ENCODE data around the gene FAM81B.

FAM81B gene

GRCh38 chr5:95424526-95424925 lies 33.4 kb downstream of the FAM81B start:
- Mint-ChIP-seq H3K27ac (no peak overlapping the region), H3K36me3 (ENCODE audit: low read depth) (no peaks in the 10 kb centered on the region), H3K4me1 (ENCODE audit: low read depth) (no peaks in the 10 kb centered on the region), H3K27me3 (peaks cover 7% of the 10 kb centered on the region), H3K4me3 (no peak overlapping the region), H3K9me3 (peaks cover 4% of the 10 kb centered on the region)

DNA sequence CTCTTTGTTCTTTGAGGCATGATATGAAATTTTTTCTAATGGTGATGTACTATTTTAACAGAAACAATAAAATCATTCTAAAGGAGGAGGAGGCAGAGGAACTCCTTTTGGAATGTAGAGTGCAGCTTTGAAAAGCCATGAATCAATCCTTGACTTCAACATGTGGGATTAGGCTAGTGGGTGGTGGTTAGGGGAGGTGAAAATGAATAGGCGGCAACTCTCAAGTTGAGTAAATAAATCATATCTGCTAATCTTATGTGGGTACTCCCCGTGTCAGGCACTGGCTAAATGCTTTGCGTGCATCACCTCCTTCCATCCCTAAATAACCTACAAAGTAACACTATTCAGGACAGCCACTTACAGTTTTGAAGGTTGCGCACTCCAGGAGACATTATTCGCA lies 35.1 kb downstream of the FAM81B start:
- Mint-ChIP-seq H3K4me3 (no peak overlapping the region), H3K36me3 (ENCODE audit: low read depth) (no peaks in the 10 kb centered on the region), H3K27me3 (peaks cover 7% of the 10 kb centered on the region), H3K27ac (no peak overlapping the region), H3K9me3 (peaks cover 4% of the 10 kb centered on the region), H3K4me1 (ENCODE audit: low read depth) (no peaks in the 10 kb centered on the region)

- Mint-ChIP-seq H3K27me3 (no peaks in the 10 kb centered on the region), H3K27ac (no peak overlapping the region), H3K36me3 (ENCODE audit: low read depth) (no peaks in the 10 kb centered on the region), H3K4me3 (no peak overlapping the region), H3K9me3 (peaks cover 4% of the 10 kb centered on the region), H3K4me1 (ENCODE audit: low read depth) (no peaks in the 10 kb centered on the region)
These were observed 41.6 kb downstream of the FAM81B start for GRCh38 chr5:95432779-95433178.

- H3K9me3 Mint-ChIP-seq = peaks cover 3% of the 10 kb centered on the region
- H3K27ac Mint-ChIP-seq = no peak overlapping the region
- H3K4me3 Mint-ChIP-seq = no peak overlapping the region
- no peaks in the 10 kb centered on the region for H3K36me3 Mint-ChIP-seq (ENCODE audit: low read depth)
- no peaks in the 10 kb centered on the region for H3K4me1 Mint-ChIP-seq (ENCODE audit: low read depth)
- peaks cover 12% of the 10 kb centered on the region for H3K27me3 Mint-ChIP-seq
These were observed 48.8 kb downstream of the FAM81B start for GRCh38 chr5:95439801-95440493.

GRCh38 chr5:95440825-95441224 lies 49.7 kb downstream of the FAM81B start:
- Mint-ChIP-seq H3K27ac (no peak overlapping the region), H3K9me3 (peaks cover 3% of the 10 kb centered on the region), H3K36me3 (ENCODE audit: low read depth) (no peaks in the 10 kb centered on the region), H3K27me3 (peaks cover 12% of the 10 kb centered on the region), H3K4me3 (no peak overlapping the region), H3K4me1 (ENCODE audit: low read depth) (no peaks in the 10 kb centered on the region)

GRCh38 chr5:95441636-95442035 lies 50.5 kb downstream of the FAM81B start:
- Mint-ChIP-seq H3K27ac (no peak overlapping the region), H3K4me1 (ENCODE audit: low read depth) (no peaks in the 10 kb centered on the region), H3K4me3 (no peak overlapping the region), H3K36me3 (ENCODE audit: low read depth) (no peaks in the 10 kb centered on the region), H3K27me3 (peaks cover 12% of the 10 kb centered on the region), H3K9me3 (peaks cover 3% of the 10 kb centered on the region)

DNA sequence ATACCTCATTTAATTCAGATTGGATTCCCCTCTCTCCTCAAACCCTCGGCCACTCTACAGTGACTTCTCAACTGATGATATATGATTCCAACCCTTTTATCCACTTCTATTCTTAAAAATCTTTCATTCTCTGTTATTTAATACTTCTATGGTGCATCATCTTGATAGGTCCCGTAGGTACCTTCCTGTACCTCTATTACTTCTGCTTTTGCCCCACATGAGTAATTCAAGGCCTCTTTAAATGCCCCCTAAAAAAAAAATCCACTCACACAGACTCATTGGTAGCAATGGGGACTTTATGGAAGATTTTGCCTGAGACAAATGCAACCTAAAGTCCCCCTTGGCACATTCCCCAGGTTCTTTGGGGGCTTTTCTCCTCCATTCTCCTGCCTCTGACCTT lies 54.3 kb downstream of the FAM81B start:
- no peaks in the 10 kb centered on the region for H3K4me1 Mint-ChIP-seq (ENCODE audit: low read depth)
- H3K36me3 Mint-ChIP-seq (ENCODE audit: low read depth) = no peaks in the 10 kb centered on the region
- H3K27me3 Mint-ChIP-seq = peaks cover 14% of the 10 kb centered on the region
- H3K4me3 Mint-ChIP-seq = no peak overlapping the region
- H3K27ac Mint-ChIP-seq = no peak overlapping the region
- H3K9me3 Mint-ChIP-seq = peaks cover 3% of the 10 kb centered on the region

DNA sequence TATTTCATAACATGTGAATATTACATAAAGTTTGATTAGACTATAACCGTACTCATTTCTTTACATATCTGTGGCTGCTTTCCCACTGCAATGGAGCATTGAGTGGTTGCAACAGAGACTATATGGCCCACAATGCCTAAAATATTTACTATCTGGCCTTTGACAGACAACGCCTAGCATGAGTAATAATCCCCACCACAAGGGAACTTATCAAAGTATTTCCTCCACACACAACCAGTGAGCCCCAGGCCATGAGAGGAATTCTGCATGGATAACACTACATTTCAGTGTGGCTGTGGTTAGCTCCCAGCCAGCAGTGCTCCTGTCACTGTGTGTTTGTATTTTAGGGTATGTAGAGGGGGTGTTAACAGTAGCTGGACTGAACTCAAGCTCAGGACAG lies 54.8 kb downstream of the FAM81B start:
- Mint-ChIP-seq H3K9me3 (peaks cover 3% of the 10 kb centered on the region), H3K4me3 (no peak overlapping the region), H3K27me3 (peaks cover 9% of the 10 kb centered on the region), H3K4me1 (ENCODE audit: low read depth) (no peaks in the 10 kb centered on the region), H3K36me3 (ENCODE audit: low read depth) (no peaks in the 10 kb centered on the region), H3K27ac (no peak overlapping the region)

DNA sequence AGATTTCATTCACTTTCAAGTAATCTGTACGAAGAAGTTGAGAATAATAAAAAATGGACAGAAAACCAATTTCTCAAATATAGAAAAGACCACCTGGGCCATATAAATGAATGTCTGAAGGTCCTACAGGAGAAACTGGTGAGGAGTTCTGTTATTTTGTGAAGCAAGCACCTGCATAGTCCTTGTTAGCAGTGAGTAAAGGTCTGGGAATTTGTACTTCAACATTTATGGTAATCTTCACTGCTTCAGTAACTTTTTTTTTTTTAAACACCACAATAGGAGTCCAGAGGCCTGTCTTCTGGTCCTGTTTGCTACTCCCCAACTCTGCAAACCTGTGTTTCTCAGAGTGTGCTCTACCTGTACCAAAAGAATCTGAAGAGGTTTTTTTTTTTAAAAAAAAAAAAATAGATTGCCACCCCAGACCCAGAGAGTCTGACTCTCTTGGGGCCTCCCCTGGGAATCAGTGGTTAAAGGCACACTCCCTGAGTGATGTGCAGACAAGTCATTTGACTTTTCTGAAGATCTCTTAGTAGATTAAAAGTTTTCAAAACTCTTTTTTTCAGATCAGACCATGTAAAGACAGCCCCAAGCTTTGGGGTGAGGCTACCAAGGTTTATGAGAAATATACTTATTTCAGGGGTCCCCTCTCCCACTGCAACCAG lies 55.5 kb downstream of the FAM81B start:
- H3K27ac Mint-ChIP-seq = no peak overlapping the region

GRCh38 chr5:95447961-95448360 lies 56.8 kb downstream of the FAM81B start:
- Mint-ChIP-seq H3K9me3 (peaks cover 3% of the 10 kb centered on the region), H3K4me1 (ENCODE audit: low read depth) (no peaks in the 10 kb centered on the region), H3K27me3 (peaks cover 9% of the 10 kb centered on the region), H3K27ac (no peak overlapping the region), H3K36me3 (ENCODE audit: low read depth) (no peaks in the 10 kb centered on the region), H3K4me3 (no peak overlapping the region)

More for the DNA sequence above, 55.5 kb downstream of the FAM81B start:
- Mint-ChIP-seq H3K9me3 (peaks cover 3% of the 10 kb centered on the region), H3K36me3 (ENCODE audit: low read depth) (no peaks in the 10 kb centered on the region), H3K27me3 (peaks cover 9% of the 10 kb centered on the region), H3K4me3 (no peak overlapping the region), H3K4me1 (ENCODE audit: low read depth) (no peaks in the 10 kb centered on the region)

DNA sequence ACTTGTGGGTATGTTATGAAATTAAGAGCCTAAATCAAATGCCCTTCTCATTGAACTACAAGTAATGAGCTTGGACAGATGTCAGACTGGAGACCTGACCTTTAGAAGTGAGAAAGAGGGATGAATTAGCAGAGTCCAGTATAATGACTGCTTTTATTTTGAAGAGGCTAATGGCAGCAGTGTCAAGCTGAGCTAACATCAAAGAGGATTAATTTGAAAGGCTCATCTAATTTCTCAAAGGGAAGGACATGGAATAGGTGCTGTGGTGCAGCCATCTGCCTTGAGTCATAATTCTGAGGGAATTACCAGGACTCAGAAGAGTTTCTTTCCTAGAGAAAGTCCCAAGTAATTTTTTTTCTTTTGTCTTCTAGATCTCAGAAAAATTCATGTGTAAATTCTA lies 57.6 kb downstream of the FAM81B start:
- Mint-ChIP-seq H3K4me3 (no peak overlapping the region), H3K9me3 (peaks cover 3% of the 10 kb centered on the region)

GRCh38 chr5:95449460-95449859 lies 58.3 kb downstream of the FAM81B start:
- Mint-ChIP-seq H3K36me3 (ENCODE audit: low read depth) (no peaks in the 10 kb centered on the region), H3K27ac (no peak overlapping the region), H3K27me3 (peaks cover 3% of the 10 kb centered on the region), H3K9me3 (no peaks in the 10 kb centered on the region), H3K4me1 (ENCODE audit: low read depth) (no peaks in the 10 kb centered on the region), H3K4me3 (no peak overlapping the region)

More for the DNA sequence above, 57.6 kb downstream of the FAM81B start:
- Mint-ChIP-seq H3K27me3 (peaks cover 6% of the 10 kb centered on the region), H3K4me1 (ENCODE audit: low read depth) (no peaks in the 10 kb centered on the region), H3K36me3 (ENCODE audit: low read depth) (no peaks in the 10 kb centered on the region), H3K27ac (no peak overlapping the region)

DNA sequence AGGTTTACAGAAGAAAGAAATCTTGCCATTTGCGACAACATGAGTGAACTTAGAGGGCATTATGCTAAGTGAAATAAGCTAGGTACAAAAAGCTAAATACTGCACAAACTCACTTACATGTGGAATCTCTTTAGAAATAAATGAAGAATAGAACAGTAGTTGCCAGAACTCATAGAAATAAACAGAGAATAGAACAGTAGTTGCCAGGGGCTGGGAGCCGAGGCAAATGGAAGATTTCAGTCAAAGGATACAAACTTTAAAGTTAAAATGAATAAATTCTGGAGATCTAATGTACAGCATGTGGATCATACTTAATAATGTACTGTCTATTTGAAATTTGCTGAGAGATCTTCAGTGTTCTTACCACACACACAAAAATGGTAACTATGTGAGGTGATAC lies 63.4 kb downstream of the FAM81B start:
- Mint-ChIP-seq H3K36me3 (ENCODE audit: low read depth) (peaks cover 4% of the 10 kb centered on the region), H3K27ac (no peak overlapping the region), H3K27me3 (no peaks in the 10 kb centered on the region), H3K4me3 (no peak overlapping the region), H3K4me1 (ENCODE audit: low read depth) (no peaks in the 10 kb centered on the region), H3K9me3 (no peaks in the 10 kb centered on the region)

- Mint-ChIP-seq H3K27ac (no peak overlapping the region), H3K4me1 (ENCODE audit: low read depth) (no peaks in the 10 kb centered on the region), H3K27me3 (no peaks in the 10 kb centered on the region), H3K36me3 (ENCODE audit: low read depth) (peaks cover 36% of the 10 kb centered on the region), H3K4me3 (no peak overlapping the region), H3K9me3 (no peaks in the 10 kb centered on the region)
These were observed 69.5 kb downstream of the FAM81B start for GRCh38 chr5:95460665-95461064.

DNA sequence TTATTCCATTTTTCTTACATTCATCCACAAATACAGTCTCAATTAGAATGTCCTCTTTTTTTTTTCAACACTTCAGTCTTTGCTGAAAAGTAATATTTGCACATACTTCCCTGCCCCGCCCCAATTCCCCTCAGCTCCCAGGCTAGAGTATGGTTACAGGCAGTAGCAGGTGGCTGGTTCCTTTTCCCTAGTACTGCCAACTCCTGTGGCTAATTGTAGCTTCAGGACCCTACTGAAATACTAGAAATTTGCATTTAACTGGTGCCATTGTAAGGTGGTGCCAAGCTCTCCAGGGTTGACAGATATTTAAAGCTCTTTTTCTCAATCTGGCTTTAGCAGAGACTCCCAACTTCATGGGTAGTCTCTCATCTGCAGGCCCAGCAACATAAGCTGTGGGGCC lies 80.3 kb downstream of the FAM81B start:
- peaks cover 50% of the 10 kb centered on the region for H3K36me3 Mint-ChIP-seq (ENCODE audit: low read depth)
- no peaks in the 10 kb centered on the region for H3K4me1 Mint-ChIP-seq (ENCODE audit: low read depth)
- H3K9me3 Mint-ChIP-seq = no peaks in the 10 kb centered on the region
- no peak overlapping the region for H3K27ac Mint-ChIP-seq
- no peaks in the 10 kb centered on the region for H3K27me3 Mint-ChIP-seq
- H3K4me3 Mint-ChIP-seq = no peak overlapping the region

GRCh38 chr5:95471942-95472341 lies 80.8 kb downstream of the FAM81B start:
- H3K4me1 Mint-ChIP-seq (ENCODE audit: low read depth) = no peaks in the 10 kb centered on the region
- H3K27ac Mint-ChIP-seq = no peak overlapping the region
- H3K9me3 Mint-ChIP-seq = no peaks in the 10 kb centered on the region
- H3K4me3 Mint-ChIP-seq = no peak overlapping the region
- H3K36me3 Mint-ChIP-seq (ENCODE audit: low read depth) = peaks cover 50% of the 10 kb centered on the region
- H3K27me3 Mint-ChIP-seq = no peaks in the 10 kb centered on the region

Data from stimulated activated naive CD8-positive, alpha-beta T cell treated with anti-CD3 and anti-CD28 coated beads, Interleukin-15, Interleukin-2, amounts not matched to agents 100 ng/mL and 50 ng/mL, for 24 hours (primary cell).